ENCODE data around the gene KIAA0586. TPM values are rescaled to one million over a fixed set of nuclear protein-coding genes. Genes with fewer than 3 reads are reported as not detected.

Gene KIAA0586
- total RNA-seq, 1 donor from 2014 or later, result 27.8 TPM

- Mint-ChIP-seq H3K27me3 (ENCODE audit: unreplicated experiment) (no peaks in the 10 kb centered on the region), H3K9me3 (ENCODE audit: unreplicated experiment) (peaks cover 1% of the 10 kb centered on the region), H3K27ac (ENCODE audit: unreplicated experiment) (no peak overlapping the region), H3K36me3 (ENCODE audit: unreplicated experiment) (peaks cover 11% of the 10 kb centered on the region), H3K4me1 (ENCODE audit: low read depth, unreplicated experiment) (peaks cover 5% of the 10 kb centered on the region), H3K4me3 (ENCODE audit: unreplicated experiment) (no peak overlapping the region)
- TF ChIP-seq, protein P1, sequence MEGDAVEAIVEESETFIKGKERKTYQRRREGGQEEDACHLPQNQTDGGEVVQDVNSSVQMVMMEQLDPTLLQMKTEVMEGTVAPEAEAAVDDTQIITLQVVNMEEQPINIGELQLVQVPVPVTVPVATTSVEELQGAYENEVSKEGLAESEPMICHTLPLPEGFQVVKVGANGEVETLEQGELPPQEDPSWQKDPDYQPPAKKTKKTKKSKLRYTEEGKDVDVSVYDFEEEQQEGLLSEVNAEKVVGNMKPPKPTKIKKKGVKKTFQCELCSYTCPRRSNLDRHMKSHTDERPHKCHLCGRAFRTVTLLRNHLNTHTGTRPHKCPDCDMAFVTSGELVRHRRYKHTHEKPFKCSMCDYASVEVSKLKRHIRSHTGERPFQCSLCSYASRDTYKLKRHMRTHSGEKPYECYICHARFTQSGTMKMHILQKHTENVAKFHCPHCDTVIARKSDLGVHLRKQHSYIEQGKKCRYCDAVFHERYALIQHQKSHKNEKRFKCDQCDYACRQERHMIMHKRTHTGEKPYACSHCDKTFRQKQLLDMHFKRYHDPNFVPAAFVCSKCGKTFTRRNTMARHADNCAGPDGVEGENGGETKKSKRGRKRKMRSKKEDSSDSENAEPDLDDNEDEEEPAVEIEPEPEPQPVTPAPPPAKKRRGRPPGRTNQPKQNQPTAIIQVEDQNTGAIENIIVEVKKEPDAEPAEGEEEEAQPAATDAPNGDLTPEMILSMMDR (IDR thresholded peaks at IDR 0.05; ENCODE audit: partially characterized antibody, unreplicated experiment), result no peak
- no peak for DNase-seq
Measured at GRCh38 chr14:58540749-58541632, 113.5 kb downstream of the KIAA0586 start.

DNA sequence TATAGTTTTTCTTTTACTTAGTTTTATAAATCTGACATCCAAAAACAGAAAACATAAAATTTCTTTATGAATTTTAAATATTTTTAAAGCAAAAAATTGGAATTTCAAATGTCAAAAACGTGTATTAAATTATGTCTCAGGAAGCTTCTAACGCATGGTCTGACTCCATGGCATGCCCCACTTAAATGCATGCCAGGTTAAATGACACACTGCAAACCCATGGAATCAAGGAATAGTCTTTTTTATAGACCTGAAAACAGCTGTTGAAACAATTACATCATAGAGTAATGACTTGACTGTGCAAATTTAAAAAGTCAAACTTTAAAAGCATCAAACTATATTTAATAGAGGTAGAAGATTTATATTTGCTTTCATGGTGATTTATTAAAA, 114.1 kb downstream of the KIAA0586 start:
- no peak for DNase-seq
- Mint-ChIP-seq H3K27me3 (ENCODE audit: unreplicated experiment) (no peaks in the 10 kb centered on the region), H3K36me3 (ENCODE audit: unreplicated experiment) (peaks cover 11% of the 10 kb centered on the region), H3K27ac (ENCODE audit: unreplicated experiment) (no peak overlapping the region), H3K9me3 (ENCODE audit: unreplicated experiment) (peaks cover 1% of the 10 kb centered on the region), H3K4me3 (ENCODE audit: unreplicated experiment) (no peak overlapping the region), H3K4me1 (ENCODE audit: low read depth, unreplicated experiment) (peaks cover 5% of the 10 kb centered on the region)
- TF ChIP-seq, protein P1 (IDR thresholded peaks at IDR 0.05; ENCODE audit: partially characterized antibody, unreplicated experiment), result no peak

DNA sequence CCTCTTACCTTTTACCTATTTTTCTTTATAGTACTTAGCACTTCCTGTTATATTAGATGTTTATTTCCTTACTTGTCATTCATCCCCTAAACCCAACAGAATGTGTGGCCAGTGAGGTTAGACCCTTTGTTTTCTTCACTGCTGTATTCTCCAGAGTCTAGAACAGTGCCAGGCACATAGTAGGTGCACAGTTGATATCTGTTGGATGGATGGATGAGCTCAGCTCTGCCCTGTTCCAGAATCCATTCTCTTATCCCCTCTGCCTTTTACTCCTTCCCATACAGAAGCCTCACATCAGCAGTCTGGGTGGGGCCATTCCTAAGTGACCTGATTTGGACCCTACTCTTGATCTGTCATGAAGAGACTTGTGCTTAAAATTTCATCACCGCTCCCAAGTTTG, 115.7 kb downstream of the KIAA0586 start:
- DNase-seq, result no peak
- peaks cover 1% of the 10 kb centered on the region for H3K9me3 Mint-ChIP-seq (ENCODE audit: unreplicated experiment)
- H3K4me3 Mint-ChIP-seq (ENCODE audit: unreplicated experiment), result no peak overlapping the region

GRCh38 chr14:58547649-58548048, 120.1 kb downstream of the KIAA0586 start:
- Mint-ChIP-seq H3K4me1 (ENCODE audit: low read depth, unreplicated experiment) (no peaks in the 10 kb centered on the region), H3K4me3 (ENCODE audit: unreplicated experiment) (no peak overlapping the region), H3K36me3 (ENCODE audit: unreplicated experiment) (peaks cover 11% of the 10 kb centered on the region), H3K27ac (ENCODE audit: unreplicated experiment) (no peak overlapping the region), H3K9me3 (ENCODE audit: unreplicated experiment) (no peaks in the 10 kb centered on the region), H3K27me3 (ENCODE audit: unreplicated experiment) (no peaks in the 10 kb centered on the region)
- TF ChIP-seq, protein P1 (IDR thresholded peaks at IDR 0.05; ENCODE audit: partially characterized antibody, unreplicated experiment), result no peak
- DNase-seq, result no peak

More for the DNA sequence above, 115.7 kb downstream of the KIAA0586 start:
- peaks cover 5% of the 10 kb centered on the region for H3K4me1 Mint-ChIP-seq (ENCODE audit: low read depth, unreplicated experiment)
- H3K27me3 Mint-ChIP-seq (ENCODE audit: unreplicated experiment), result no peaks in the 10 kb centered on the region
- H3K27ac Mint-ChIP-seq (ENCODE audit: unreplicated experiment), result no peak overlapping the region
- TF ChIP-seq, protein P1 (IDR thresholded peaks at IDR 0.05; ENCODE audit: partially characterized antibody, unreplicated experiment), result no peak
- peaks cover 11% of the 10 kb centered on the region for H3K36me3 Mint-ChIP-seq (ENCODE audit: unreplicated experiment)

DNA sequence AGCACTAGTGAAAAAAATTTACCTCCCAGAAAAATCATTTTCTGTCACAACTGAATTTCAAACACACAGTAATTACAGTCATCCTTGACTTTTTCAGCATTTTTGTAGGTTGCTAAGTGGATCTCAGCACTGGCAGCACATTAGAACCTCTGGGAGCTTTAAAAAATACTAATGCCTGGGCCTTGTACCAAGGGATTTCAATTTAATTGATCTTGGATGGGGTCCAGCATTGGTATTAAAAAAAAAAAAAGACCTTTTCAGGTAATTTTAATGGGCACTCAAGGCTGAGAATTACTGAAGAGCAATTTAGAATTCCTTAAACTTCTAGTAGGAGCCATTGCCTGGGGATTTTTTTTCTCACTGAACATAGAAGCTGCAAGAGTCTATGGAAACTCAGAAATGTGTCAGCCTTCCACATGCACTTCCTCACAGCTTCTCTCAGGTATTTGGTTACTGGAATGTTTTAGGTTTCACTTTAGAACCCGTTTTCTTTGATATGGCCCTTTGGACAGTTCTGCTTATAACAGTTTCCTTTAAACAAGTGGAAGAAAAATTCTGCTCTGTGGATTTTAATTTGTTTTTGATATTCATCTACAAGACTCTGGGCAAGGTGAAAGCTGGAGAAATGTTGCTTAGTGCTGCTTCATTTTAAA, 121.7 kb downstream of the KIAA0586 start:
- Mint-ChIP-seq H3K27ac (ENCODE audit: unreplicated experiment) (no peak overlapping the region), H3K4me1 (ENCODE audit: low read depth, unreplicated experiment) (no peaks in the 10 kb centered on the region), H3K27me3 (ENCODE audit: unreplicated experiment) (no peaks in the 10 kb centered on the region), H3K36me3 (ENCODE audit: unreplicated experiment) (no peaks in the 10 kb centered on the region), H3K9me3 (ENCODE audit: unreplicated experiment) (no peaks in the 10 kb centered on the region), H3K4me3 (ENCODE audit: unreplicated experiment) (no peak overlapping the region)
- TF ChIP-seq, protein P1 (IDR thresholded peaks at IDR 0.05; ENCODE audit: partially characterized antibody, unreplicated experiment), result no peak
- DNase-seq, result no peak
